Adipose tissue (tissue), 3 donors: ENCODE measurements around the gene R3HDM2. TPM values are rescaled to one million over a fixed set of nuclear protein-coding genes. Genes with fewer than 3 reads are reported as not detected.

Experiments used
- H3K27ac ChIP-seq: one replicate; pipeline ENCODE4 v1.5.1; 2013; ENCODE audit warnings: low read depth, low read length
- WGBS, 3 donors: extraction: QIAGEN DNeasy Blood & Tissue Kit; methylation state at CpG; one replicate each; pipeline ENCODE4 v1.1.7; 2013; 5-methylcytosine and 5-hydroxymethylcytosine counted together
- polyA plus RNA-seq, 3 donors: library from polyadenylated mRNA; stranded (reverse); fragments of 200-250 nt; gene quantifications; one replicate each; pipeline ENCODE4 v1.2.3, GENCODE V29; 2013
- donor health status: healthy with polysubstance abuse.
- donor health status: Bipolar disorder and iron deficiency.
- donor health status: healthy.

Gene R3HDM2
- polyA plus RNA-seq, 3 donors = 11.7 to 24.2 (median 18.1) TPM

GRCh38 chr12:57209916-57210315 lies 220.9 kb downstream of the R3HDM2 start:
- no peak overlapping the region for H3K27ac ChIP-seq
- 84 to 86% (median 85%) methylated on average over 8 of the region's 8 CpGs for WGBS, 3 donors

- 72 to 82% (median 73%) methylated on average over 22 of the region's 22 CpGs for WGBS, 3 donors
- H3K27ac ChIP-seq = no peak overlapping the region
Observed at GRCh38 chr12:57208631-57209282, 222.1 kb downstream of the R3HDM2 start.

- no peak overlapping the region for H3K27ac ChIP-seq
- 82 to 89% (median 89%) methylated on average over 29 of the region's 29 CpGs for WGBS, 3 donors
Observed at GRCh38 chr12:57207731-57208630, 222.9 kb downstream of the R3HDM2 start.

GRCh38 chr12:57205931-57206330 lies 224.9 kb downstream of the R3HDM2 start:
- no peak overlapping the region for H3K27ac ChIP-seq
- 83 to 92% (median 83%) methylated on average over 7 of the region's 7 CpGs for WGBS, 3 donors

GRCh38 chr12:57205186-57205585 lies 225.7 kb downstream of the R3HDM2 start:
- WGBS, 3 donors = 91 to 94% (median 93%) methylated on average over 26 of the region's 26 CpGs
- H3K27ac ChIP-seq = no peak overlapping the region

- H3K27ac ChIP-seq = no peak overlapping the region
- WGBS, 3 donors = 86 to 89% (median 88%) methylated on average over 19 of the region's 19 CpGs
Observed at GRCh38 chr12:57204454-57204853, 226.4 kb downstream of the R3HDM2 start.

- 83 to 86% (median 86%) methylated on average over 11 of the region's 11 CpGs for WGBS, 3 donors
- no peak overlapping the region for H3K27ac ChIP-seq
Observed at GRCh38 chr12:57203791-57204190, 227.1 kb downstream of the R3HDM2 start.

Other genes with a start within 250 kb of the R3HDM2 start
- 1 to 10 TPM; 2.0 to 4.5 (median 3.4) TPM for gene NXPH4, start 214.2 kb downstream of the R3HDM2 start, polyA plus RNA-seq
- gene SHMT2, start 201.3 kb downstream of the R3HDM2 start, polyA plus RNA-seq = 10 to 100 TPM; 39.3 to 71.7 (median 60.8) TPM
- gene STAC3, start 179.9 kb downstream of the R3HDM2 start, polyA plus RNA-seq = 1 to 10 TPM in 2 of 3 donors, under 1 TPM in 1; 0.72 to 4.5 (median 1.8) TPM
- gene INHBC, start 3.7 kb upstream of the R3HDM2 start, polyA plus RNA-seq = under 1 TPM in 1 of 3 donors, not detected in 2; 0.03 TPM
- not detected for gene INHBE, start 24.3 kb upstream of the R3HDM2 start, polyA plus RNA-seq
- under 1 TPM; 0.11 to 0.25 (median 0.18) TPM for gene GLI1, start 28.7 kb upstream of the R3HDM2 start, polyA plus RNA-seq
- gene ARHGAP9, start 48.8 kb upstream of the R3HDM2 start, polyA plus RNA-seq = 10 to 100 TPM in 2 of 3 donors, 1 to 10 TPM in 1; 2.6 to 33.6 (median 28.7) TPM
- gene MARS1, start 57.0 kb upstream of the R3HDM2 start, polyA plus RNA-seq = 10 to 100 TPM; 31.7 to 67.0 (median 42.7) TPM
- gene DDIT3, start 89.5 kb upstream of the R3HDM2 start, polyA plus RNA-seq = 10 to 100 TPM; 27.4 to 30.6 (median 28.1) TPM
- 10 to 100 TPM; 20.9 to 32.4 (median 24.8) TPM for gene MBD6, start 91.8 kb upstream of the R3HDM2 start, polyA plus RNA-seq
- 10 to 100 TPM; 88.6 to 95.1 (median 93.2) TPM for gene DCTN2, start 116.1 kb upstream of the R3HDM2 start, polyA plus RNA-seq
- gene KIF5A, start 119.0 kb upstream of the R3HDM2 start, polyA plus RNA-seq = under 1 TPM; 0.04 to 0.41 (median 0.11) TPM
- 10 to 100 TPM in 2 of 3 donors, 1 to 10 TPM in 1; 8.8 to 10.2 (median 10.1) TPM for gene PIP4K2C, start 160.1 kb upstream of the R3HDM2 start, polyA plus RNA-seq
- gene DTX3, start 173.8 kb upstream of the R3HDM2 start, polyA plus RNA-seq = 10 to 100 TPM in 2 of 3 donors, 1 to 10 TPM in 1; 8.4 to 23.3 (median 14.5) TPM
- 10 to 100 TPM in 2 of 3 donors, 1 to 10 TPM in 1; 4.7 to 69.7 (median 10.8) TPM for gene ARHGEF25, start 180.4 kb upstream of the R3HDM2 start, polyA plus RNA-seq
- gene B4GALNT1, start 202.2 kb upstream of the R3HDM2 start, polyA plus RNA-seq = 1 to 10 TPM in 1 of 3 donors, under 1 TPM in 2; 0.35 to 2.5 (median 0.70) TPM